CD4-positive, alpha-beta memory T cell (primary cell): Measurements from ENCODE around the gene RNASE12. TPM values are rescaled to one million over a fixed set of nuclear protein-coding genes. Genes with fewer than 3 reads are reported as not detected.
"Not testable (repeated sequence)": the region's sequence is repeated elsewhere in the genome, so short reads cannot be mapped to it uniquely, and the experiment has no call there.

Experiments
- CTCF ChIA-PET: fragments of 350-600 bp; sonication (Branson Sonifier 250); formaldehyde crosslinking; loops from one replicate; lab custom pipeline; 2021; ENCODE audit warnings: inconsistent platforms; ENCODE audit not compliant: partially characterized antibody; lab: Charles Lee
- POLR2A ChIA-PET: fragments of 350-600 bp; sonication (Branson Sonifier 250); formaldehyde crosslinking; loops from one replicate; lab custom pipeline; 2021; ENCODE audit not compliant: partially characterized antibody; lab: Charles Lee
- DNase-seq, 5 donors: peaks; one replicate each; pipeline versions ENCODE4 v3.0.0 to v3.0.0-alpha.2; 2020 to 2022; ENCODE audit warnings: mixed read lengths in 1 of 5
- H3K27ac ChIP-seq: one replicate; pipeline ENCODE4 v1.7.0; 2013; ENCODE audit warnings: low read depth, low read length
- H3K27me3 ChIP-seq: 2 replicates; pipeline ENCODE4 v1.7.0; 2013; ENCODE audit warnings: mild to moderate bottlenecking, low read length, moderate library complexity; ENCODE audit not compliant: insufficient read depth
- H3K36me3 ChIP-seq: 2 replicates; pipeline ENCODE4 v1.7.0; 2013; ENCODE audit warnings: mild to moderate bottlenecking, low read length, moderate library complexity; ENCODE audit not compliant: insufficient read depth
- H3K4me1 ChIP-seq: 2 replicates; pipeline ENCODE4 v1.7.0; 2013; ENCODE audit warnings: mild to moderate bottlenecking, low read length, moderate library complexity; ENCODE audit not compliant: insufficient read depth
- H3K4me3 ChIP-seq, 2 donors: one replicate each; pipeline ENCODE4 v1.7.0; 2013; ENCODE audit warnings: low read length in 2 of 2, mild to moderate bottlenecking in 1 of 2
- H3K9me3 ChIP-seq, 2 donors: one replicate each; pipeline ENCODE4 v1.7.0; 2013; ENCODE audit warnings: low read length in 2 of 2, control low read depth in 1 of 2; ENCODE audit not compliant: control insufficient read depth in 1 of 2
- H3K27ac Mint-ChIP-seq, 7 donors: one replicate each; pipeline ENCODE4 v1.8.0; 2020 to 2021; ENCODE audit warnings: mixed read lengths in 7 of 7, mild to moderate bottlenecking in 6 of 7, inconsistent platforms in 3 of 7, moderate library complexity in 3 of 7
- H3K27me3 Mint-ChIP-seq, 2 donors: one replicate each; pipeline ENCODE4 v1.8.0; 2020 to 2021; ENCODE audit warnings: mixed read lengths in 2 of 2
- H3K36me3 Mint-ChIP-seq, 2 donors: one replicate each; pipeline ENCODE4 v1.8.0; 2020 to 2021; ENCODE audit warnings: mixed read lengths in 2 of 2, inconsistent platforms in 1 of 2, mild to moderate bottlenecking in 1 of 2
- H3K4me1 Mint-ChIP-seq, 4 donors: one replicate each; pipeline ENCODE4 v1.8.0; 2020 to 2021; ENCODE audit warnings: mixed read lengths in 4 of 4, mild to moderate bottlenecking in 1 of 4
- H3K4me3 Mint-ChIP-seq, 8 donors: one replicate each; pipeline ENCODE4 v1.8.0; 2020 to 2021; ENCODE audit warnings: mixed read lengths in 8 of 8, mild to moderate bottlenecking in 7 of 8, moderate library complexity in 6 of 8, inconsistent platforms in 3 of 8
- H3K9me3 Mint-ChIP-seq, 8 donors: one replicate each; pipeline ENCODE4 v1.8.0; 2020 to 2021; ENCODE audit warnings: mixed read lengths in 8 of 8, mild to moderate bottlenecking in 5 of 8, inconsistent platforms in 3 of 8, moderate library complexity in 1 of 8
- intact Hi-C: fragments of 100-400 bp; cut with micrococcal nuclease; formaldehyde crosslinking; loops from one replicate; pipeline ENCODE4 v1.15.1; 2023
- polyA plus RNA-seq, 2 donors: library from polyadenylated mRNA; unstranded; fragments of 300-500 nt; fragmentation: Illumina TruSeq; gene quantifications; one replicate each; pipeline ENCODE4 v1.2.3, GENCODE V29; 2021
- total RNA-seq, 2 experiments: library from RNA; stranded (reverse); gene quantifications; one replicate each; pipeline ENCODE4 v1.2.3, GENCODE V29; 2021

RNASE12 gene
- total and polyA plus RNA-seq, 4 experiments from 2014 or later, result not detected

- H3K27me3 Mint-ChIP-seq, result no peaks in the 10 kb centered on the region
- H3K4me1 ChIP-seq, result peaks cover 14% of the 10 kb centered on the region
- no peak for DNase-seq
- H3K9me3 Mint-ChIP-seq, result no peaks in the 10 kb centered on the region
- ChIA-PET POLR2A (interaction anchor here (2.0 kb wide), 1 partner anchor 136 kb away, joined by 4 read pairs; the partner anchor contains the start of gene PNP), CTCF (interaction anchor here (2.5 to 13.5 kb wide), 5 partner anchors 75 to 277 kb away, joined by 11 to 354 read pairs (median 49); partner anchors contain the start of genes ANG, CCNB1IP1, PARP2 and TEP1)
- intact Hi-C loops, result no loop called here
- no peaks in the 10 kb centered on the region for H3K36me3 Mint-ChIP-seq
- H3K27ac Mint-ChIP-seq, result peak overlapping the region in 1 of 7 donors; percentile 4
- peaks cover 0 to 5% (median 0%) of the 10 kb centered on the region in 4 donors for H3K4me1 Mint-ChIP-seq
- H3K36me3 ChIP-seq, result no peaks in the 10 kb centered on the region
- H3K9me3 ChIP-seq, result no peaks in the 10 kb centered on the region
- H3K27me3 ChIP-seq, result no peaks in the 10 kb centered on the region
- no peak overlapping the region for H3K4me3 Mint-ChIP-seq
- no peak overlapping the region for H3K27ac ChIP-seq
- no peak overlapping the region for H3K4me3 ChIP-seq
Observed at GRCh38 chr14:20606190-20606901, 15.2 kb upstream of the RNASE12 start.

GRCh38 chr14:20603813-20604690 lies 12.9 kb upstream of the RNASE12 start:
- Mint-ChIP-seq H3K4me1 (peaks cover 0 to 5% (median 0%) of the 10 kb centered on the region in 4 donors), H3K36me3 (no peaks in the 10 kb centered on the region), H3K27ac (no peak overlapping the region), H3K9me3 (no peaks in the 10 kb centered on the region), H3K27me3 (no peaks in the 10 kb centered on the region), H3K4me3 (no peak overlapping the region)
- ChIA-PET CTCF (interaction anchor here (0.5 to 13.5 kb wide), 2 partner anchors 275 to 852 kb away, joined by 3 to 354 read pairs; partner anchors contain the start of gene CCNB1IP1), POLR2A (interaction anchor here (1.3 kb wide), 1 partner anchor 81 kb away, joined by 3 read pairs; the partner anchor contains the start of gene RNASE4)
- no peak overlapping the region for H3K27ac ChIP-seq
- DNase-seq, result no peak
- no peaks in the 10 kb centered on the region for H3K9me3 ChIP-seq
- H3K36me3 ChIP-seq, result no peaks in the 10 kb centered on the region
- no peak overlapping the region for H3K4me3 ChIP-seq
- H3K27me3 ChIP-seq, result no peaks in the 10 kb centered on the region
- intact Hi-C loops, result no loop called here
- H3K4me1 ChIP-seq, result no peaks in the 10 kb centered on the region

GRCh38 chr14:20602583-20602982 lies 11.4 kb upstream of the RNASE12 start:
- CTCF ChIA-PET, result interaction anchor here (1.0 to 13.5 kb wide), 2 partner anchors 72 to 274 kb away, joined by 4 to 354 read pairs; partner anchors contain the start of gene CCNB1IP1

GRCh38 chr14:20601522-20601921 lies 10.3 kb upstream of the RNASE12 start:
- Histone ChIP-seq H3K36me3 (no peaks in the 10 kb centered on the region), H3K9me3 (no peaks in the 10 kb centered on the region), H3K27me3 (no peaks in the 10 kb centered on the region), H3K27ac (no peak overlapping the region), H3K4me3 (no peak overlapping the region), H3K4me1 (no peaks in the 10 kb centered on the region)
- Mint-ChIP-seq H3K9me3 (no peaks in the 10 kb centered on the region), H3K4me3 (no peak overlapping the region), H3K27me3 (peaks cover 0 to 3% of the 10 kb centered on the region in 2 donors), H3K36me3 (no peaks in the 10 kb centered on the region), H3K27ac (no peak overlapping the region), H3K4me1 (no peaks in the 10 kb centered on the region)
- DNase-seq, result no peak
- CTCF ChIA-PET, result interaction anchor here (1.3 kb wide), 1 partner anchor 274 kb away, joined by 3 read pairs; no protein-coding TSS in a partner anchor
- intact Hi-C loops, result no loop called here
- POLR2A ChIA-PET, result no interaction called here

More at GRCh38 chr14:20602583-20602982, 11.4 kb upstream of the RNASE12 start:
- no peak overlapping the region for H3K4me3 ChIP-seq
- no peaks in the 10 kb centered on the region for H3K4me1 ChIP-seq
- H3K9me3 ChIP-seq, result no peaks in the 10 kb centered on the region
- POLR2A ChIA-PET, result no interaction called here
- intact Hi-C loops, result no loop called here
- no peaks in the 10 kb centered on the region for H3K27me3 Mint-ChIP-seq
- no peak overlapping the region for H3K27ac ChIP-seq
- H3K27ac Mint-ChIP-seq, result no peak overlapping the region
- H3K4me1 Mint-ChIP-seq, result peaks cover 0 to 5% (median 0%) of the 10 kb centered on the region in 4 donors
- H3K36me3 ChIP-seq, result no peaks in the 10 kb centered on the region
- H3K36me3 Mint-ChIP-seq, result no peaks in the 10 kb centered on the region
- no peak overlapping the region for H3K4me3 Mint-ChIP-seq
- no peaks in the 10 kb centered on the region for H3K27me3 ChIP-seq
- DNase-seq, result no peak
- H3K9me3 Mint-ChIP-seq, result no peaks in the 10 kb centered on the region

- Histone ChIP-seq H3K36me3 (no peaks in the 10 kb centered on the region), H3K9me3 (no peaks in the 10 kb centered on the region), H3K27me3 (no peaks in the 10 kb centered on the region), H3K4me3 (no peak overlapping the region), H3K4me1 (peaks cover 9% of the 10 kb centered on the region), H3K27ac (no peak overlapping the region)
- Mint-ChIP-seq H3K4me3 (no peak overlapping the region), H3K27me3 (peaks cover 3 to 5% of the 10 kb centered on the region in 2 donors), H3K9me3 (no peaks in the 10 kb centered on the region), H3K27ac (no peak overlapping the region), H3K4me1 (peaks cover 3 to 9% (median 4%) of the 10 kb centered on the region in 4 donors), H3K36me3 (no peaks in the 10 kb centered on the region)
- intact Hi-C loops, result no loop called here
- POLR2A ChIA-PET, result interaction anchor here (1.0 kb wide), 1 partner anchor 184 kb away, joined by 3 read pairs; no protein-coding TSS in a partner anchor
- no peak for DNase-seq
- CTCF ChIA-PET, result no interaction called here
Observed at GRCh38 chr14:20597108-20597507, 5.9 kb upstream of the RNASE12 start.

GRCh38 chr14:20595726-20596125 lies 4.5 kb upstream of the RNASE12 start:
- CTCF ChIA-PET, result interaction anchor here (1.0 kb wide), 1 partner anchor 268 kb away, joined by 3 read pairs; no protein-coding TSS in a partner anchor
- H3K27me3 Mint-ChIP-seq, POLR2A ChIA-PET, H3K27ac ChIP-seq, H3K4me3 Mint-ChIP-seq, H3K4me3 ChIP-seq, H3K9me3 ChIP-seq, H3K27me3 ChIP-seq, H3K4me1 ChIP-seq, DNase-seq, H3K9me3 Mint-ChIP-seq, H3K27ac Mint-ChIP-seq, H3K36me3 Mint-ChIP-seq, H3K36me3 ChIP-seq, intact Hi-C loops: not testable (repeated sequence)
- peaks cover 3 to 15% (median 4%) of the 10 kb centered on the region in 4 donors for H3K4me1 Mint-ChIP-seq

GRCh38 chr14:20592574-20592973 lies 1.4 kb upstream of the RNASE12 start:
- no peak overlapping the region for H3K4me3 Mint-ChIP-seq
- peaks cover 6 to 7% of the 10 kb centered on the region in 2 donors for H3K27me3 Mint-ChIP-seq
- ChIA-PET POLR2A (no interaction called here), CTCF (no interaction called here)
- no peaks in the 10 kb centered on the region for H3K9me3 Mint-ChIP-seq
- no peak overlapping the region for H3K27ac Mint-ChIP-seq
- Histone ChIP-seq H3K4me3 (no peak overlapping the region), H3K36me3 (no peaks in the 10 kb centered on the region), H3K27me3 (no peaks in the 10 kb centered on the region), H3K27ac (no peak overlapping the region), H3K4me1 (peaks cover 9% of the 10 kb centered on the region), H3K9me3 (no peaks in the 10 kb centered on the region)
- H3K36me3 Mint-ChIP-seq, result no peaks in the 10 kb centered on the region
- no peak for DNase-seq
- peaks cover 3 to 17% (median 4%) of the 10 kb centered on the region in 4 donors for H3K4me1 Mint-ChIP-seq
- intact Hi-C loops, result no loop called here
